B cell (primary cell): ENCODE data around the gene HIVEP1. TPM values are rescaled to one million over a fixed set of nuclear protein-coding genes. Genes with fewer than 3 reads are reported as not detected.

Experiments used
- ATAC-seq: fragments of 200-7000 bp; cut with Tn5 transposase; one replicate; pipeline ENCODE4 v1.10.0; 2021; ENCODE audit warnings: low read depth, mild to moderate bottlenecking, moderate number of reproducible peaks, moderate library complexity
- CTCF ChIA-PET: fragments of 350-600 bp; sonication (Branson Sonifier 250); formaldehyde crosslinking; loops from one replicate; lab custom pipeline; 2021; ENCODE audit warnings: antibody characterized with exemption, inconsistent platforms; lab: Charles Lee
- POLR2A ChIA-PET: fragments of 350-600 bp; sonication (Branson Sonifier 250); formaldehyde crosslinking; loops from one replicate; lab custom pipeline; 2021; ENCODE audit warnings: antibody characterized with exemption; lab: Charles Lee
- DNase-seq: peaks from one replicate; pipeline ENCODE4 v3.0.0; 2013
- H2AFZ ChIP-seq: 2 replicates; pipeline ENCODE4 v1.6.1; 2012; ENCODE audit warnings: mild to moderate bottlenecking, low read depth, low read length; ENCODE audit not compliant: insufficient read depth, poor library complexity, severe bottlenecking
- H3K27ac ChIP-seq, 2 donors: 1 replicate in 1 of 2; 2 replicates in 1 of 2; pipeline ENCODE4 v1.5.1; 2012 to 2013; ENCODE audit warnings: low read length in 2 of 2, mild to moderate bottlenecking in 2 of 2, moderate library complexity in 1 of 2
- H3K27me3 ChIP-seq, 4 experiments: fragments of 200-600 bp in 1 of 4; sonication (generic) in 1 of 4; replicated peaks in 1 of 4; 1 replicate in 2 of 4; 2 replicates in 2 of 4; pipeline versions ENCODE4 v1.6.1 to v1.7.0; 2013 to 2016; ENCODE audit warnings: low read length in 3 of 4, mild to moderate bottlenecking in 2 of 4, mixed read lengths in 1 of 4, moderate library complexity in 1 of 4; ENCODE audit not compliant: insufficient read depth in 4 of 4, control insufficient read depth in 3 of 4; ENCODE audit errors: control extremely low read depth in 1 of 4
- H3K36me3 ChIP-seq, 2 experiments: replicated peaks in 1 of 2; 1 replicate in 1 of 2; 2 replicates in 1 of 2; pipeline versions ENCODE4 v1.6.1 to v1.7.1; 2013; ENCODE audit warnings: low read length in 1 of 2; ENCODE audit not compliant: insufficient read depth in 2 of 2, control insufficient read depth in 1 of 2; ENCODE audit errors: control extremely low read depth in 1 of 2, extremely low read depth in 1 of 2
- H3K4me1 ChIP-seq, 2 donors: fragments of 200-600 bp in 1 of 2; sonication (generic) in 1 of 2; 1 replicate in 1 of 2; 2 replicates in 1 of 2; pipeline versions ENCODE4 v1.5.1 to v1.6.1; 2013 to 2017; ENCODE audit warnings: low read length in 2 of 2; ENCODE audit not compliant: control insufficient read depth in 2 of 2, insufficient read depth in 2 of 2
- H3K4me2 ChIP-seq: replicated peaks from 2 replicates; pipeline ENCODE3; 2012; ENCODE audit warnings: mild to moderate bottlenecking, low read depth, low read length; ENCODE audit not compliant: poor library complexity, severe bottlenecking
- H3K4me3 ChIP-seq, 5 experiments: fragments of 200-600 bp in 1 of 5; sonication (generic) in 1 of 5; 1 replicate in 3 of 5; 2 replicates in 2 of 5; pipeline versions ENCODE4 v1.5.1 to v1.7.0; 2011 to 2016; ENCODE audit warnings: low read length in 4 of 5, mild to moderate bottlenecking in 4 of 5, low read depth in 2 of 5, control low read depth in 1 of 5, moderate library complexity in 1 of 5; ENCODE audit not compliant: insufficient read depth in 1 of 5; ENCODE audit errors: control extremely low read depth in 1 of 5, extremely low read depth in 1 of 5
- H3K79me2 ChIP-seq: fragments of 200-600 bp; sonication (generic); one replicate; pipeline ENCODE4 v1.6.0; 2016; ENCODE audit warnings: low read length; ENCODE audit not compliant: control insufficient read depth, insufficient read depth
- H3K9ac ChIP-seq: fragments of 200-600 bp; sonication (generic); 2 replicates; pipeline ENCODE4 v1.6.1; 2017; ENCODE audit warnings: mild to moderate bottlenecking, low read length, moderate library complexity
- H3K9me3 ChIP-seq, 3 donors: one replicate each; pipeline versions ENCODE4 v1.6.1 to v1.7.1; 2013; ENCODE audit warnings: low read length in 2 of 3; ENCODE audit not compliant: control insufficient read depth in 2 of 3, insufficient read depth in 1 of 3; ENCODE audit errors: control extremely low read depth in 1 of 3
- H4K20me1 ChIP-seq: 2 replicates; pipeline ENCODE4 v1.6.0; 2012; ENCODE audit warnings: mild to moderate bottlenecking, low read length; ENCODE audit not compliant: insufficient read depth, control insufficient read depth, poor library complexity, severe bottlenecking
- H3K27ac Mint-ChIP-seq: one replicate; pipeline ENCODE4 v1.8.0; 2021; ENCODE audit warnings: mixed read lengths
- H3K27me3 Mint-ChIP-seq: one replicate; pipeline ENCODE4 v1.8.0; 2021; ENCODE audit warnings: mixed read lengths
- H3K4me1 Mint-ChIP-seq: one replicate; pipeline ENCODE4 v1.8.0; 2021; ENCODE audit warnings: mixed read lengths
- H3K4me3 Mint-ChIP-seq: one replicate; pipeline ENCODE4 v1.8.0; 2021; ENCODE audit warnings: mixed read lengths
- H3K9me3 Mint-ChIP-seq: one replicate; pipeline ENCODE4 v1.8.0; 2022; ENCODE audit warnings: mixed read lengths; ENCODE audit not compliant: insufficient read depth
- CTCF ChIP-seq: fragments of 200-600 bp; IDR thresholded peaks from one replicate; pipeline ENCODE4 v1.8.0; 2022; ENCODE audit warnings: antibody characterized with exemption, mild to moderate bottlenecking
- EZH2 ChIP-seq: IDR thresholded peaks from 2 replicates; pipeline ENCODE4 v1.6.1; 2012; ENCODE audit warnings: borderline replicate concordance, low read depth, mild to moderate bottlenecking, moderate library complexity, low read length; ENCODE audit not compliant: insufficient read depth, poor library complexity, severe bottlenecking
- WGBS: methylation state at CpG from one replicate; pipeline ENCODE4 v1.1.5; 2013; ENCODE audit warnings: missing lambda C conversion rate; ENCODE audit not compliant: insufficient coverage; 5-methylcytosine and 5-hydroxymethylcytosine counted together
- intact Hi-C: fragments of 100-400 bp; cut with micrococcal nuclease; formaldehyde crosslinking; loops from one replicate; pipeline ENCODE4 v1.10.0; 2022
- polyA plus RNA-seq: library from polyadenylated mRNA; depleted of rRNA; stranded (reverse); fragments of >200 nt; gene quantifications from 2 replicates; pipeline ENCODE4 v1.2.3, GENCODE V29; 2012
- total RNA-seq, 2 donors: library from RNA; stranded (reverse); fragments of 120-200 nt in 1 of 2; gene quantifications; 1 replicate in 1 of 2; 2 replicates in 1 of 2; pipeline versions ENCODE4 v1.2.3 to v1.2.4, GENCODE V29; 2013 to 2022

Gene HIVEP1
- total and polyA plus RNA-seq, 2 donors (not counting 1 experiment from before 2014, with no cell fraction given) = 11.3 to 96.5 TPM

DNA sequence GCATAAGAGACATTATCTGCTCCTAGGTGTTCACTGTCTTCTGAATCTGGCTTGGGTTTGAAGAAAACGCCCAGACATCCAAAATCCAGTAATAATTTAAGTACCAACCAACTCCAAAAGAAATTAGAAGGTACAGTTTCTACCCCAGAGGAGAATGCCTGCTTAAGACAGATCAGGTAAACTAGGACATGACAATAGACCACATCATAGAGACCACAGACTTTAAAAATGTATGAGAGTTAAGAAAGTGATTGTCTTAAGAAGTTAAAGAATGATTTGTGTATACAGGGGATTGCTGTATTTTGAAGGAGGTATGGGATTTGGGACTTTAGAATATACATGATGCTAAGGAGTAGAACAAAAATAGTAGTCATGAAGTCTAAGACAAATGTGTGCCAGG lies 157.3 kb downstream of the HIVEP1 start:
- H3K27me3 ChIP-seq = no peaks in the 10 kb centered on the region
- no peak overlapping the region for H3K4me2 ChIP-seq
- ChIA-PET CTCF (no interaction called here), POLR2A (no interaction called here)
- ATAC-seq = no peak
- peaks cover 0 to 3% of the 10 kb centered on the region in 2 experiments for H3K36me3 ChIP-seq
- intact Hi-C loops = no loop called here
- TF ChIP-seq EZH2 = no peak
- TF ChIP-seq CTCF = no peak
- no peak for DNase-seq
- no peaks in the 10 kb centered on the region for H3K79me2 ChIP-seq
- H3K4me1 Mint-ChIP-seq = no peaks in the 10 kb centered on the region
- H2AFZ ChIP-seq = no peak overlapping the region
- H3K4me3 ChIP-seq = no peak overlapping the region
- no peak overlapping the region for H3K27ac ChIP-seq
- no peak overlapping the region for H3K27ac Mint-ChIP-seq
- H3K27me3 Mint-ChIP-seq = no peaks in the 10 kb centered on the region
- H3K9ac ChIP-seq = no peak overlapping the region
- H3K4me3 Mint-ChIP-seq = no peak overlapping the region
- H4K20me1 ChIP-seq = no peaks in the 10 kb centered on the region
- H3K9me3 Mint-ChIP-seq = no peaks in the 10 kb centered on the region
- no peaks in the 10 kb centered on the region for H3K9me3 ChIP-seq
- no peaks in the 10 kb centered on the region for H3K4me1 ChIP-seq
- WGBS = no CpG with 5 or more reads among the region's 1 CpG

DNA sequence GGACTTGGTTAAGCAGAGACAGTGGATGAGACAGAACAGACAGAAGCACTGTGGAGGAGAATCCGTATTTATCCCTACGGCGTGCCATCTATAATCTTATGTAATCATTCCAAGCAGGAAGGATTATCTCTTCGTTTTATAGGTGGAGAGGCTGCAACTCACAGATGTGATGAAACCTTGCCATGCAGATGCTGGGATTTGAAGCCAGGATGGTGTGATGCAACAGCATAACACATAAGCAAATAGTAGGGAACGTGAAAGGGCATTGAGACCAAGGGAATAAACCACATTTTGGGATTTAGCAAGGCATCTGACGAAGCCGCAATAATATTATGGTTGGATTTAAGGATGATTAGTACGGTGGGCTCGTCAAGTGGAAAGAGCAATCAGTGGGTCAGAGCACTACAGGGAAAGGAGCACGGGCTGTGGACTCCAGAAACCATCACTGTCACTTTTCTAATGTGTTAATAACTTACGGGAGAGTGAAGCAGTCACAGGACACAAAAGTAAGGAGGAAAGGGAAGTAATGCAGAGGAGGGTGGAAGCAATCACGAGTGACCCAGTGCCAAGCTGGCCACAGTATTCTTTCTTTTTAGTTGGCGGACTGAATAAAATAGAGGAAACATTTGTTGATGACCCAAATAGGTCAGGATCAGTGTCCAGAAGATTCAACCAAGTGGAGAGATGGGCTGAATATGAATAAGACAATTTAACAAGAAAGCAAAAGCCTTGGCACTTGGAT lies 158.4 kb downstream of the HIVEP1 start:
- no peak overlapping the region for H3K27ac ChIP-seq
- Mint-ChIP-seq H3K9me3 (no peaks in the 10 kb centered on the region), H3K27ac (no peak overlapping the region), H3K4me1 (no peaks in the 10 kb centered on the region), H3K4me3 (no peak overlapping the region), H3K27me3 (no peaks in the 10 kb centered on the region)
- ATAC-seq = no peak
- H3K4me1 ChIP-seq = no peaks in the 10 kb centered on the region
- H3K79me2 ChIP-seq = no peaks in the 10 kb centered on the region
- intact Hi-C loops = no loop called here
- WGBS = 93% methylated on average over 8 of the region's 13 CpGs
- no peaks in the 10 kb centered on the region for H3K27me3 ChIP-seq
- H4K20me1 ChIP-seq = no peaks in the 10 kb centered on the region
- no peak overlapping the region for H3K9ac ChIP-seq
- H3K4me3 ChIP-seq = no peak overlapping the region
- no peak overlapping the region for H3K4me2 ChIP-seq
- TF ChIP-seq EZH2 = no peak
- no peak for TF ChIP-seq CTCF
- no peak for DNase-seq
- H2AFZ ChIP-seq = no peak overlapping the region
- CTCF ChIA-PET = no interaction called here
- POLR2A ChIA-PET = no interaction called here
- no peaks in the 10 kb centered on the region for H3K9me3 ChIP-seq
- H3K36me3 ChIP-seq = no peaks in the 10 kb centered on the region
